GM19468 (cell line): ENCODE data around the gene TRPM1.

ENCODE experiments used
- ATAC-seq: cut with Tn5 transposase; IDR thresholded peaks from one replicate; pipeline ENCODE4 v1.9.1; 2021; ENCODE audit warnings: mild to moderate bottlenecking, moderate library complexity, moderate number of reproducible peaks; ENCODE audit not compliant: unreplicated experiment; ENCODE audit errors: extremely low read depth

The TRPM1 gene

GRCh38 chr15:31086344-31086743 lies 15.2 kb downstream of the TRPM1 start:
- ATAC-seq: no peak

GRCh38 chr15:31085359-31085758 lies 16.2 kb downstream of the TRPM1 start:
- no peak for ATAC-seq

GRCh38 chr15:31084176-31084575 lies 17.3 kb downstream of the TRPM1 start:
- ATAC-seq: no peak

GRCh38 chr15:31083370-31083780 lies 18.1 kb downstream of the TRPM1 start:
- no peak for ATAC-seq

GRCh38 chr15:31082771-31083369 lies 18.7 kb downstream of the TRPM1 start:
- ATAC-seq: no peak

GRCh38 chr15:31081588-31082250 lies 19.8 kb downstream of the TRPM1 start:
- ATAC-seq: no peak

- no peak for ATAC-seq
Observed at GRCh38 chr15:31081056-31081455, 20.5 kb downstream of the TRPM1 start.

GRCh38 chr15:31080591-31081014 lies 20.9 kb downstream of the TRPM1 start:
- no peak for ATAC-seq

- ATAC-seq: no peak
Observed at GRCh38 chr15:31079519-31079918, 22.0 kb downstream of the TRPM1 start.

- no peak for ATAC-seq
Observed at GRCh38 chr15:31078471-31078870, 23.1 kb downstream of the TRPM1 start.

- no peak for ATAC-seq
Observed at GRCh38 chr15:31077941-31078340, 23.6 kb downstream of the TRPM1 start.

GRCh38 chr15:31077181-31077580 lies 24.3 kb downstream of the TRPM1 start:
- no peak for ATAC-seq

- no peak for ATAC-seq
Observed at GRCh38 chr15:31074321-31074720, 27.2 kb downstream of the TRPM1 start.

GRCh38 chr15:31070867-31071266 lies 30.7 kb downstream of the TRPM1 start:
- no peak for ATAC-seq

GRCh38 chr15:31069360-31070000 lies 32.0 kb downstream of the TRPM1 start:
- ATAC-seq: no peak

GRCh38 chr15:31067890-31068603 lies 33.5 kb downstream of the TRPM1 start:
- ATAC-seq: no peak

- ATAC-seq: no peak
Observed at GRCh38 chr15:31065824-31066223, 35.7 kb downstream of the TRPM1 start.

GRCh38 chr15:31062911-31063310 lies 38.6 kb downstream of the TRPM1 start:
- no peak for ATAC-seq

GRCh38 chr15:31062310-31062847 lies 39.1 kb downstream of the TRPM1 start:
- no peak for ATAC-seq

- ATAC-seq: no peak
Observed at GRCh38 chr15:31060429-31061140, 40.9 kb downstream of the TRPM1 start.
